ENCODE data around the gene MEGF11.

- TF ChIP-seq CTCF (IDR thresholded peaks at IDR 0.05) = no peak
- TF ChIP-seq EP300 (IDR thresholded peaks at IDR 0.05) = no peak
Measured at GRCh38 chr15:65931221-65931620, 322.3 kb downstream of the MEGF11 start.
